Ovary (tissue), 3 donors: ENCODE results near the gene MTX2.

Experiments
- EP300 ChIP-seq: sonication (generic); formaldehyde crosslinking; IDR thresholded peaks from one replicate; pipeline ENCODE4 v1.6.1; 2017; ENCODE audit warnings: antibody characterized with exemption
- POLR2A ChIP-seq: fragments of 450-650 bp; IDR thresholded peaks from one replicate; pipeline ENCODE4 v1.6.1; 2017; ENCODE audit warnings: antibody characterized with exemption, mild to moderate bottlenecking, moderate library complexity
- TF ChIP-seq, protein P1 (sequence below), 3 donors: fragments of 450-650 bp in 2 of 3; fragments of 200-600 bp in 1 of 3; IDR thresholded peaks; one replicate each; pipeline versions ENCODE4 v1.5.1 to v1.8.0; 2016 to 2022; ENCODE audit warnings: antibody characterized with exemption in 3 of 3, mild to moderate bottlenecking in 1 of 3
- donor health status: DM: no; HTN: no; CAD: no.

DNA sequence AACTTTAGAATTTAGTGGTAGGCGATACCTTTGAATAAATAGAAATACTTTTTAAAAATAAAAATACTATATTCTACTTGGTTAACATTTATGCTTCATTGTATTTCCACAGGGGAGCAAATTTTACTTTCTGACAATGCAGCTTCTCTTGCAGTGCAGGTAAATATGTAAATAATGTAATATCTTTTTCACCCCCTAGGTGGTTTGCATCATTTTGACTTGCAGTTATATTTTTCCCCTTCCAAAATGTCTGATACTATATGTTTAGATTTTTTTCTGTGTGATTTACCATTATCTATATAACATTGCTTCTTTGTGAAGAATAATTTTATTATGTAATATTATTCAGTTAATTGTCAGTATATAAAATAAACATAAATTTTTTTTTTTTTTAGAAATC lies 28.5 kb downstream of the MTX2 start:
- TF ChIP-seq, protein P1, sequence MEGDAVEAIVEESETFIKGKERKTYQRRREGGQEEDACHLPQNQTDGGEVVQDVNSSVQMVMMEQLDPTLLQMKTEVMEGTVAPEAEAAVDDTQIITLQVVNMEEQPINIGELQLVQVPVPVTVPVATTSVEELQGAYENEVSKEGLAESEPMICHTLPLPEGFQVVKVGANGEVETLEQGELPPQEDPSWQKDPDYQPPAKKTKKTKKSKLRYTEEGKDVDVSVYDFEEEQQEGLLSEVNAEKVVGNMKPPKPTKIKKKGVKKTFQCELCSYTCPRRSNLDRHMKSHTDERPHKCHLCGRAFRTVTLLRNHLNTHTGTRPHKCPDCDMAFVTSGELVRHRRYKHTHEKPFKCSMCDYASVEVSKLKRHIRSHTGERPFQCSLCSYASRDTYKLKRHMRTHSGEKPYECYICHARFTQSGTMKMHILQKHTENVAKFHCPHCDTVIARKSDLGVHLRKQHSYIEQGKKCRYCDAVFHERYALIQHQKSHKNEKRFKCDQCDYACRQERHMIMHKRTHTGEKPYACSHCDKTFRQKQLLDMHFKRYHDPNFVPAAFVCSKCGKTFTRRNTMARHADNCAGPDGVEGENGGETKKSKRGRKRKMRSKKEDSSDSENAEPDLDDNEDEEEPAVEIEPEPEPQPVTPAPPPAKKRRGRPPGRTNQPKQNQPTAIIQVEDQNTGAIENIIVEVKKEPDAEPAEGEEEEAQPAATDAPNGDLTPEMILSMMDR (IDR thresholded peaks at IDR 0.05), result no peak
- TF ChIP-seq EP300, result no peak
- TF ChIP-seq POLR2A, result no peak
